Thoracic aorta (tissue), 2 donors: ENCODE measurements around the gene C12orf76. TPM values are rescaled to one million over a fixed set of nuclear protein-coding genes. Genes with fewer than 3 reads are reported as not detected.

Experiments used
- ATAC-seq: fragments of 150-250 bp; one replicate; pipeline ENCODE4 v1.8.0; 2017; ENCODE audit warnings: low read depth; ENCODE audit not compliant: insufficient number of reproducible peaks, low FRiP score
- DNase-seq: peaks from one replicate; pipeline ENCODE4 v3.0.0-alpha.2; 2020; ENCODE audit warnings: low spot score
- H3K27ac ChIP-seq, 2 donors: fragments of 200-600 bp; sonication (generic); 1 replicate in 1 of 2; 2 replicates in 1 of 2; pipeline ENCODE4 v1.5.1; 2016; ENCODE audit warnings: mild to moderate bottlenecking in 2 of 2, moderate library complexity in 2 of 2
- H3K27me3 ChIP-seq: fragments of 200-600 bp; sonication (generic); replicated peaks from 2 replicates; pipeline ENCODE4 v1.6.0; 2016; ENCODE audit warnings: mild to moderate bottlenecking; ENCODE audit not compliant: insufficient read depth
- H3K36me3 ChIP-seq: fragments of 200-600 bp; sonication (generic); one replicate; pipeline ENCODE4 v1.5.1; 2016
- H3K4me1 ChIP-seq, 2 donors: fragments of 200-600 bp; sonication (generic); 1 replicate in 1 of 2; 2 replicates in 1 of 2; pipeline versions ENCODE4 v1.5.1 to v1.6.0; 2016; ENCODE audit warnings: low read depth in 2 of 2, mild to moderate bottlenecking in 1 of 2; ENCODE audit not compliant: control insufficient read depth in 1 of 2
- H3K4me3 ChIP-seq: fragments of 200-600 bp; sonication (generic); 2 replicates; pipeline ENCODE4 v1.5.1; 2016; ENCODE audit warnings: mild to moderate bottlenecking
- H3K9me3 ChIP-seq: fragments of 200-600 bp; sonication (generic); 2 replicates; pipeline ENCODE4 v1.5.1; 2016
- CTCF ChIP-seq: fragments of 200-600 bp; sonication (generic); IDR thresholded peaks from one replicate; pipeline ENCODE4 v1.5.1; 2019; ENCODE audit warnings: antibody characterized with exemption
- total RNA-seq, 2 donors: library from RNA; depleted of rRNA; stranded (reverse); fragments of >200 nt; gene quantifications; one replicate each; pipeline versions ENCODE4 v1.1.0 to v1.2.3, GENCODE V29; 2016

C12orf76 gene
- total RNA-seq, 2 donors from 2014 or later, result 6.4 to 18.1 TPM

DNA sequence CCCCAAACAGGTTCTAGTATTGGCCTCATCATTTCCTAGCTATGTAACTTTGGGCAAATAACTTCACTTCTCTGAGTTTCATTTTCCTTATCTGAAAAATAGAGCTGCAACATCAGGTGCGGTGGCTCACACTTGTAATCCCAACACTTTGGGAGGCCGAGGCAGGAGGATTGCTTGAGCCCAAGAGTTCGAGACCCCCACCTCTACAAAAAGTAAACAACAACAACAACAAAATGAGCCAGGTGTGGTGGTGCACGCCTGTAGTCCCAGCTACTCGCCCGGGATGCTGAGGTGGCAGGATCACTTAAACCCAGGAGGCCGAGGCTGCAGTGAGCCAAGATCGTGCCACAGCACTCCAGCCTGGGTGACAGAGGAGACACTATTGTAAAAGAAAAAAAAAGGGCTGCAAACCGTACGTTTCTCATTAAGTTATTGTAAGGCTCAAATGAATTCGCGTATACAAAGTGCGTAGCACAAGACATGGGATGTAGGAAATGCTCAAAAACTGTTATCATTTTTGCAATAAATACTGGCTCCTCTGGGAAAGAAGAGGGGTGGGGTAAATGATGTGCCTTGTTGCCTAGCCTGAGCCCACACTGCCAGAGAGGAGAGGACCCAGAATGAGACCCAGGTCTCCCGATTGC is 903 bp downstream of the C12orf76 start:
- H3K27me3 ChIP-seq, result no peaks in the 10 kb centered on the region
- H3K4me3 ChIP-seq, result peak overlapping the region; percentile 72
- peaks cover 3 to 20% of the 10 kb centered on the region in 2 donors for H3K4me1 ChIP-seq
- DNase-seq (no peak), ATAC-seq (no peak)
- no peak for TF ChIP-seq CTCF
- no peaks in the 10 kb centered on the region for H3K9me3 ChIP-seq
- H3K27ac ChIP-seq, result no peak overlapping the region
- peaks cover 5% of the 10 kb centered on the region for H3K36me3 ChIP-seq

DNA sequence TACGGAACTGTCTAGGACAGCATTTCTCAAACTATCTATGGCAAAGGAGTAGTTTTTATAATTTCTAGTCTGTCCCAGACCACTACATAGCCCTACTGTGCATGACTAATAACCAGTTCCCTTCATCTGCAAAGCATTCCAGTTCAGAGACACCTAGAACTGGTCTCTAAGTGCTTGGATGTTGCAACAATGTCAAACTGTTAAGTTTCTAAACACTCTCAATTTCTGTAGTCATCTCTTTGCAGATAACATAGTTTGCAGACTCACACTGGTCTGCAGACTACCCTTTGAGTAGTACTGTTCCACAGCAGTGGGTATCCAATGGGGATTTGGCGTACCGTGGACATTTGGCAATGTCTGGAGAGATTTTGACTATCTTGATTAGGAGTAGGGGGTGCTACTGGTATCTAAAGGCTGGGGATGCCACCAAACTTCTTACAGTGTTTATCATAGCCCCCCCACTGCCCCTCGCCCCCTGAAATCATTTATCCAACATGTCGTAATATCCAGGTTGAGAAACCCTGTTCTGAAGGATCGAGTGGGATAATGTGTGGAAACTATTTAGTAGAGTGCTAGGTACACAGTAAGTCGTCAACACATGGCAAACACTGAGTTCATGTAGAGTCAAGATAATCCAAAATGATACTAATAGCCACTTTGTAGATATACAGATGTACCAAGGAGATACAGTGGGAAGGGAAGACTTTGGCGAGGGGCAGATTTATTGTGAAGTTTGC is 1.7 kb downstream of the C12orf76 start:
- ATAC-seq (no peak), DNase-seq (no peak)
- no peaks in the 10 kb centered on the region for H3K9me3 ChIP-seq
- TF ChIP-seq CTCF, result no peak
- no peak overlapping the region for H3K4me3 ChIP-seq
- H3K4me1 ChIP-seq, result peaks cover 3 to 20% of the 10 kb centered on the region in 2 donors
- H3K27ac ChIP-seq, result no peak overlapping the region
- no peaks in the 10 kb centered on the region for H3K27me3 ChIP-seq
- peaks cover 5% of the 10 kb centered on the region for H3K36me3 ChIP-seq

DNA sequence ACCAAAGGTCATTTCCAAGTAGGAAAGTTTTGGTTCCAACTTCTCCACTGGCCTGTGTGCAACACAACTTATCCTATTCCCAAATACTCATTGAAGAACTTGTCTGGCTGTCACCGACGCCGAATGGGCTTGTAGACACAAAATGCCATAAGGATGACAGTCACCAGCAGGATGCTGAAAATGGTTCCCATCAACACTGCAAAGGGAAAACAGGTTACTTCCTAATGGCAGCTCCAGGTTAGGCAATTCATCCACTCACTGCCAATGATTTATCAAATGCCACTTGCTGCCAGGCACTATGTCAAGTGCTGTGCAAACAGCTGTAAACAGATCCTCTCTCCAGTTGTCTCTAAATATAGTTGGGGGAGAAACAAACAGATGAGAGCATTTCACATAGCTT is 6.1 kb downstream of the C12orf76 start:
- no peak overlapping the region for H3K27ac ChIP-seq
- H3K27me3 ChIP-seq, result no peaks in the 10 kb centered on the region
- H3K4me1 ChIP-seq, result peaks cover 10 to 25% of the 10 kb centered on the region in 2 donors
- no peaks in the 10 kb centered on the region for H3K9me3 ChIP-seq
- ATAC-seq, result no peak
- no peak for DNase-seq
- peaks cover 11% of the 10 kb centered on the region for H3K36me3 ChIP-seq
- H3K4me3 ChIP-seq, result no peak overlapping the region
- no peak for TF ChIP-seq CTCF

DNA sequence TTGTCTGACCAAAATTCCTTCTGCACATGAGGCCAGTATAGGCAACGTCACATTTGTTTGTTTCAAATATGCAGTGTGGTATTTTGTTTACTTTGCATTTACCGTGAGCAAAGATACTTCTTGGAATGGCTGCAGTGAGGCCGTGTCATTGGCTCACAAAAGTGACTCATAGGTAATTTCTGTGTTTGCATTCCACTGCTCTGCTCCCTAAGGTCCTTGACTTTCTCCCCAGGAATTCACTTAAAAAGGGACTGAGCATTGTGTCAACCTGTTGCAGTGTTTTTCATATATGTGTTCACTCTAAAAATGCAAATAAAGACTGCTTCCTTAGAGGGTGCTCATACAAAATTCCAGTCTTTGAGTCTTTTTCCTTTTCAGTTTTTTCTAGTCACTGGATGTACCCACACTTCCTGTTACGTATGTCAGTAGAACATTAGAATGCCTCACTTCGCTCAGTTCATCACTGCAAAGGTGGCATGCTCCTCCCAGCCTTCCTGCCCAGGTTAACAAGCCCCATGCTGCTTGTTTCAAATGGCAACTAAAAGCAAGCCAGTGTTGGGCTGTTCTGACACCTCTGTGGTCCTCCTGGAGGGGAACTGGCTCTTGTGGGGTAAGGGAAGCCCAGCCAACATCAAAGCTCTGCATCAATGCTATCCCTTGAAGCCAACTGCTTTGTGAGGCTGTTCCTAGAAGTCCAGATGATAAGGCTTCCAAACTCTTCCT is 9.1 kb downstream of the C12orf76 start:
- peak overlapping the region; percentile 17 for H3K4me3 ChIP-seq
- peaks cover 26% of the 10 kb centered on the region for H3K36me3 ChIP-seq
- H3K4me1 ChIP-seq, result peaks cover 7 to 18% of the 10 kb centered on the region in 2 donors
- ATAC-seq (peak; percentile 62), DNase-seq (peak; percentile 10)
- peak overlapping the region; percentile 75 to 77 for H3K27ac ChIP-seq
- TF ChIP-seq CTCF, result no peak
- no peaks in the 10 kb centered on the region for H3K9me3 ChIP-seq
- H3K27me3 ChIP-seq, result no peaks in the 10 kb centered on the region

DNA sequence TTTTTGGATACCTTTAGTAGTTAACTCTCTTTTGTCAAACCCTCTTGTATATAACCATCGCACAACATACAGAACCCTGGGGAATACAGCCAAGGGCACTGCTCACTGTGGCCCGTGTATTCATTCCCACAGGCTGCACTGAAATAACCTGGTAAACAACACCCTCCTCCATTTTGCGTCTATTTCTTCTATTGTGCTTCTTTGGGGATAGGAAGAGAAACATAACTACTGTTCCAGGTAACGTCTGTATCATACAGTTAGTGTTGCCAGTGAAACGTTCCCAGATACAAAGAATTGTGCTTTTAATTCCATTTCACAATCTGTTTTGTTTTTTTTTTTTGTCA is 9.6 kb downstream of the C12orf76 start:
- Histone ChIP-seq H3K36me3 (peaks cover 26% of the 10 kb centered on the region), H3K4me1 (peaks cover 7 to 18% of the 10 kb centered on the region in 2 donors), H3K4me3 (peak overlapping the region; percentile 17), H3K9me3 (no peaks in the 10 kb centered on the region), H3K27ac (peak overlapping the region; percentile 77 to 79), H3K27me3 (no peaks in the 10 kb centered on the region)
- TF ChIP-seq CTCF, result no peak
- ATAC-seq (no peak), DNase-seq (no peak)
